GM19023 (cell line): ENCODE measurements around the gene FUBP3.

Experiments
- ATAC-seq: cut with Tn5 transposase; IDR thresholded peaks from one replicate; pipeline ENCODE4 v1.9.1; 2021; ENCODE audit warnings: mild to moderate bottlenecking, moderate library complexity; ENCODE audit not compliant: unreplicated experiment

The FUBP3 gene

DNA sequence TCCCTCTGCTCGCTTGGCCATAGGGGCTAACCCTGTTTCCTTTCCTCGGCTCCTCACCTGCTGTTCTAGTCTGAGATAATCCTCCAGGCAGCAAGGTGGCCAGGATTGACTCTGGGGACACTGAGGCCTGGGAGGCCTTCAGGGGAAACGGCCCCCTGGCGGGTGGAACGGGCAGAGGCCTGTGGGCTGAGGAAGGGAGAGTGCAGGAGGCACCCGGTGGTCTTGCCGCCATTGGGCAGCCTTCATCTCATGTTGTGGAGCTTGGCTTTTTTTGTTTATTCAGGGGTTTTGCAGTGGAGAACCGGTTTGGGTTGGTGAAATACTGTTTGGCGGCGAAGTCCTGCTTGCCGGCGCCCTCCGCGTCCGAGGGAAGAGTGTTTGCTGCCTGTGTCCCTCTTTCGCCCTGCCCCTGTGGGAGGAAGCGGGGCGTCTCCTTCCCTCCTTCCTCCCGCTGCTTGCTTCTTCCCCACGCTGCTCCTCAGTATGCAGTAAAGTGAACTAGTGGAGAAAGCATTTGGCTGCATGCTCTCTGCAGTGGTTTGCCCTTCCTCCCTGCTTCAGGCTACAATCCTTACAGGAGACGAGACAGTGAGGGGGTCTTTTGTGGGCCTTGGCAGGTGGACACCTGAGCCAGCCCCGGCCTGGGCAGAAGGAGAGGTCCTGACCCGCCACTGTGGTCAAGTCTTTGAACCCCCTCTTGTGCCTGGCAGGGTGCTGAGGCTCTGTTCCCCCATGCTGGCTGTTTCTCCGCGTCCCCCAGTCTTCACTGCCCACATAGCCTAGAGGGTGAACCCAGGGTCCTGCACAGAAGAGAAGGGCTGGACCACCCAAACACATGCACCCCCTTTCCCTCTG lies 54.2 kb downstream of the FUBP3 start:
- no peak for ATAC-seq

DNA sequence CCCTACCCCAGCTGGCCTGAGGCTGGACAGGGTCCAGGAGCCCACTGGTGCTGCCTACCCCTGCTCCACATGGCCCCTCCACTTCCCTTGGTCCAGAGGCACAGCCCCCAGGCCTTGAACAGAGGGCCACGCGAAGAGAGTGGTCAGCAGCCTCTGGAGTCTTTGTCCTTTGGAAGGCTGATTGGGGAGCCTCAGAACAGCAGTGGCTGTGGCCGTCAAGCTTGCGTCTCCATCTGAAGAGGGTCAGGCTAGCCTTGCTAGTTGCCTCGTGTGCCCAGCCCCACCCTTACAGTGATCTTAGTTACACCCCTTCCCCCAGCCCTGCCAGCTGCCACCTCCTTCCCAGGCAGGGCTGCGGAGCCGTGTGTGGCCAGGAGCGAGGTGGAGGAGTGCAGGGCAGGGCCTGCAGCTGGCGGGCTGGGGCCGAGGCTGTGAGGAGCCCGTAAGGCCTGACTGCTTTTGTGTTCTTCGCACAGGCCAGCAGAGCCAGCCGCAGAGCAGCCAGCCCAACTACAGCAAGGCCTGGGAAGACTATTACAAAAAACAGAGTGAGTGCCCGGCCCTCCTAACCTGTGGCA lies 54.9 kb downstream of the FUBP3 start:
- ATAC-seq = no peak

DNA sequence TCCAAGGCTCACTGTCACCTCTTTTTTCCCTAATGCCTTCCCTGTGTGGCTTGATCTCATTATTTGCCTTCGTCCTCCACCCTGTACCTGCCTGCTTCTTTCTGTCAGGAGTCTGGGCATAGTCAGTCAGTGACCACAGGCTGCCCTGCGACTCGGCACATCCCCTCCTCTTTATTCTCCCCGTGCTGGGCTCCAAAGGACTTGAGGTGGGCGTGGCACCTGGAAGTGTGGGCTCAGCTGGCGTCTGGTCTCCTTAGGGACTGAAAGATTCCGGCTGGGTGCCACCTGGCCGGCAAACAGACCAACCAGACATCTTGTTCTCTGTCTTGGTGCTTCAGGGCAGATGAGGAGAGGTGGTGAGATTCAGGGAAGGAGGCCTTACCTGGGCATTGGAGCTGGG lies 55.4 kb downstream of the FUBP3 start:
- ATAC-seq = no peak

DNA sequence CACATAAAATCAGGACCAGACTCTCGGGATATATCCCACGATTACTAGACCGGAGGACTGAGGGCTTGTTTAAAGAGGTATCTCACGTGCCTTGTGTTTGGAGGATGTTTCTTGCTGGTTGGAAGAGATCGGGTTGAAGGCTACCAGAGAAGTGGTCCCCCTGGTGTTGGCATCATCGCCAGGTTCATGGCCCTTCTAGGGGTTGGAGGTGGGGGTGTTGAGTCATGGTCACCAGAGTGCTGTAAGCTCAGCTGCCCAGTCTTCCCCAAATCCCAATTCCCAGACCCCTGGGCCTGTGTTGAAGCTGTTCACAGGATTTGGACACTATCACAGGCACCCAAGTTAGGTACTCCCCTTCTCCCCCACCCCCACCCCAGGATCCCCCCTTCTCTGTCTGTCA lies 55.9 kb downstream of the FUBP3 start:
- no peak for ATAC-seq

DNA sequence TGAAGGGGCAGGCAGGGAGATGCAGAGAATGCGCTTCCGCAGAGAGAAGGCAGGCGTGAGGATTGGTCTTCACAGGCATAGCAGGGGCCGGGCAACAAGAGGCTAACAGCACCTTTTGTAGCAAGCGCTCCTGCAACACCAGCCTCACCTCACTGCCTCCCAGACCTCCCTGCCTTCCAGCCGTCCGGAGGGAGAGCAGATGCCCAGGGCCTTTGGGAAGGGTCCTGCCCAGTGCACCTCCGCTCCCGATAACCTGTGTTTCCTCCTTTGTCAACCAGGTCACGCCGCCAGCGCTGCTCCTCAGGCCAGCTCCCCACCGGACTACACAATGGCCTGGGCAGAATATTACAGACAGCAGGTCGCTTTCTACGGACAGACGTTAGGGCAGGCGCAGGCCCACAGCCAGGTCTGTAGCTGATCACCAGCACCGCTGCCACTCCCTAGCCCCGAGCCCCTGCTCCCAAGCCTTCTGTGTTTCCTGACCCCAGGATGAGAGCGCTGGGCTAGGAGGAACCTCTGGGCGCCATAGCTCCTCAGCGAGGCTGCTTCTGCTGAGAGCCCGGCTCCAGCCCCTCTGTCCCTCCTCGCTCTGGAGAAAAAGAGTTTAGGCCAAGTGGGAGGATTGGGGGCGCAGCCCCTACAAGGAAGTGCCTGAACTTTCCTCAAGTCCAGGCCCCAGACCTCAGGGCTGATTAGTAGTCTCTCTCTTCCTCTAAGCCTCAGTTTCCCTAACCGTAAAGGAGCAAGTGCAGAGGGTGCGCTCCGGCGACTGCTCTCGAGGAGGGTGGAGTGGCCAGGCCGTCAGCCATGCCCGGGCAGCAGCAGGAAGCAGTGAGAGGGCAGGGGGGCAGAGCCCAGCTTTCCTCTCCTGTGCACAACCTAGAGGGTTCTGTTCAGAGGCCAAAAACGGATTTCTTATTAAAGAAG lies 56.6 kb downstream of the FUBP3 start:
- no peak for ATAC-seq

DNA sequence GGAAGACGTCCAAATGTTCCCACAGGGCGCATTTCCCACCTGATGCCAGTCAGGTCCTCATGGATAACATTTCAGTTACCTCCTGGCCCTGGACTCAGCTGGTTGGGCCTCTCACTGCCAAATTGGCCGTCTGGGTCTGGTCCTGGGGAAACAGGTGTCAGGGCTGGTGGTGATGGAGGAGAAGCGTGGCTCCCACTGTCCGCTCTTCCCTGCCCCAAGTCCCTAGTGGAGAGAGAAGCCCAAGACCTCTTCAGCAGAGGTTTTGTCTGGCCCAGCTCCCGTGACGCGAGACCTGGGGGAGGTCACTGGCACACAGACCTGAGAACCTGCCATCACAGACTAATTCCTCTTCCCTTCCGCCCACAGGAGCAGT lies 57.3 kb downstream of the FUBP3 start:
- no peak for ATAC-seq

DNA sequence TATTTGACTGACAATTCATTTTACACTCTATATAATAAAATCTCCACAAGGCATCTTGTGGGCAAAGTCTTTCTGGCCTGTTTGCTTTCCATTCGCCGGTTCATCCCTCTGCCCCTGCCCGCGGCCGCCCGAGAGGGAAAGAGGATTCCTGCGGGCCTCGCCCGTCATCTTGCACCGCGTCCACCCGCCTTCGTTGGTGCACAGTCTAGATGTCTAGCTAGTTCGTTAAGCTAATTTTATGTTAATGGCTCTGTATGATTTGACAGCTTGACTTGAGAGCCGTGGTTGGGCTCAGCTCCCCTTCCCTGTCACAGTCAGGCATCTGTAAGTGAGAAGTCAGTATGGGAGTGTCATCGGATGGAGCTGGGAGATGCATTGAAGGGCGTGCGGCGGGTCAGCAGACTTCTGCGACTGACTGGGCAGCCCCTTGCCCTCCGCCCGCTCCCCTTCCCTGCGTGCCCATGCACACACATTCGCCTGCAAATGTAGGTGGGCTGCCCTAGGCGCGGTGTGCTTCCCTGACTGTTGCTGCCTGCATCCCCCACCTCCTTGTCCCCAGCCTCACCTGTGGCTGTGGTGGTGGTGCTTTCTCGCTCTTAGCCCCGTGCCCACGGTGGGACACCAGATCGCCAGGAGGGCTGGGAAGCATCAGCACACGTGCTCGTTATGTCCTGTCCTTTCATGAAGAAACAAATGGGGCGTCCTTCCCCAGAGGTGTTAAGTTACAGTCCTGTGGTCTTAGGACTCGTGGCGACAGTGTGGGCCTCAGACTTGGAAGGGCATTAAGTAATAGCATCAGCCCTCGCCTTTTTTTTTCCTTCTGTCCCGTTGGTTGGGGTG lies 59.1 kb downstream of the FUBP3 start:
- no peak for ATAC-seq

DNA sequence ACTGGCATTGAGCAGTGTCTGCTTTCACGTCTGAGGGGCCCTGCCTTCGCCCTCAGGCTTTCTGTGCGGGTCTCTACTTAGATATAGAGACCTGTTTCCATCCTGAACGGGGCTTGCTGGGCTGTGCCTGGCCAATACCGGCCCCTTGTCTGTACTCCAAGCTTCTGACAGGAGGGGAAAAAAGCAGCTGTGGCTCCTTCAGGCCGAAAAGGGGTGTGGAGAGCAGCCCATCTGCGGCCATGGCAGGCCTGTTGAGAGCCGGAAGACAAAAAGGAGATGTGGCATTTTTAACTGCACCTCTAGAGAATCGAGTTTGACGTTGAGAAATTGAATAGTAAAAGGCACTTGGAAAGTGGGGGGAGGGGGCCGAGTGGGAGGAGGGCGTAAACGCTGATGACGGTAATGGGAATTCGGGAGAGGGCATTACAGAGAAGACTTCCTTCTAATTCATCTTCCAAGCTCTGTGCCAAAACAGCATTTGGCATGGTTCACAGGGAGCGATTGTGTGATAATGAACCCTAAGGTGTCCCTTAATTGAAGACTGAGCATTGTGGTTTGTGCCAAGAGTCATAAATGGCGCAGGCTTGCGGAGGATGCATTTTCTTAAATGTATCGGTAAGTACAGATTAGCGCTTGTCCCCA lies 59.9 kb downstream of the FUBP3 start:
- ATAC-seq = no peak

DNA sequence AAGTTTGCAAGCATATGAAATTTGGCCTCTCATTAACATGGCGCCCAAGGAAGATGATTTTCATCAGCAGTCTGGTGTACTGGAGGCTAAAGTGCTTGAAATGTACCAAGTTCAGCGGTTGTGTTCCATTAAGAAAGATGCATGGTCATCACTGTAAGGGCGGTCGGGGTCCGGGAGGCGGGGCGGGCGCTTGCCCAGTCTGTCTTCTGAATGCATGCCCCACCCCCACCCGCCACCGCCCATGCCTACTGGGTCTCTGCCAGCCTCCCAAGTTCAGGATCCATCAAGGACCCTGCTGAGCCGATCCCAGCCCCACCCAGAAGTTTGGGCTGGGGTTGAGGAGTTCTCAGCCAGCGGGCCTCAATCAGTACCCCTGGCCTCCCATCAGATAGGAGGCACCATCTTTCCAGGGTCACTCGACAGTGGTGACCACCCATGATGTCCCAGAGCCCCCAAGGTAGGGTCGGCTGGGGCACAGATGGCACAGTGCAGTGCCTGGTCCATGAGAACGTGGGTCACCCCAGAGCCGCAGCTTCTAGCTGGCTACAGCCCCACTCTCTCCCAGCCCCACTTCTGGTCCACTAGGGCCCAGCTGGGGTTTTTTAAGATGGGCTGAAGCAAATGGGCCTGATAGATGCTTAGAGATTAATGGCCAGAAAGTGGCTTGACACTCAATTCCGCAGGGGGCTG lies 60.6 kb downstream of the FUBP3 start:
- no peak for ATAC-seq

DNA sequence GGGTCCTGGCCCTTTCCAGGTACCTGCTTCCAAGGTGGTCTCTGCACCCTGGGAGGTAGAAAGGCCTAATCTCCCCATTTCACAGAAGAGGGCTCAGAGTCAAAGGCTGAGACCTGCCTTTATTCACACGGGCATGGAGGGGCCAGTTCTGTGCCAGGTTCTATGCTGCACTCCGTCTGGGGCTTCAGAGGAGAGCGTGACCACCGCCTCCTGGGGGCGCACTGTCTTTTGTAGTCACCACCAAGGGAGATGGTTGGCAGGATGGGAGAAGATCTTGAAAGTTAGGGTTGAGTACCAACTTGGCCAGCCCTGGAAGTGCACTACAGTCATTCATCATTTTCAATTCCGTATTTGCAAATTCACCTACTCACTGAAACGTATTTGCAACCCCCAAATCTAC lies 61.3 kb downstream of the FUBP3 start:
- no peak for ATAC-seq

DNA sequence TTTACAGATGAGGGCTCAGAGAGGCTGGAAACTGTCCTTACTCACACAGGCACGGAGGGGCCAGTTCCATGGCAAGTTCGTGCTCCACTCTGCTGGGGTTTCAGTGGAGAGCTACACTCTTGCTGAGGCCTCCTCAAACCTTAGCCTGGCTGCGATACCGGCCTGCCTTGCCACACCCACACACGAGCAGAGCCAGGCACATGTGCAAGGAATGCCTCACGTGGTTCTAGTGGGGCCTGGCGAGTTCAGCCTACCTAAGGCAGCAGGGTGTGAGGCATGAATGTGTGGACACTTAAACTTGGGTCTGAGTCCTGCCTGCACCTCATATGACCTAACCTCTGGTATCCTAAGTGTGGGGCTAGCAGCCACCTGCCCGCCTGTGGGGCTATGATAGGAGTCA lies 63.5 kb downstream of the FUBP3 start:
- ATAC-seq = no peak

DNA sequence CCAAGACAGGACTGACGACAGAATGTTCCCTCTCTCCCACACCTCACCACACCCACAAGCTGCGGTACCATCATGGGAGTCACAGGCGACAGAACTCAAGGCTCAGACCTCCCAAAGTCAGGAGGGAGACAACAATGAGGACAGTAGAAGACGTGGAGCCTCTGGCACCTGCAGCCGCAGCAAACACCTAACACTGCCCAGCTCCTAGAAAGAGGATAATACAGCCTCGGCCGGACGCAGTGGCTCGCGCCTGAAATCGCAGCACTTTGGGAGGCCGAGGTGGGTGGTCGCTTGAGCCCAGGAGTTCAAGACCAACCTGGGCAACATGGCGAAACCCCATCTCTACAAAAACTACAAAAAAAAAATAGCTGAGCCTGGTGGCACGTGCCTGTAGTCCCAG lies 71.8 kb downstream of the FUBP3 start:
- no peak for ATAC-seq

DNA sequence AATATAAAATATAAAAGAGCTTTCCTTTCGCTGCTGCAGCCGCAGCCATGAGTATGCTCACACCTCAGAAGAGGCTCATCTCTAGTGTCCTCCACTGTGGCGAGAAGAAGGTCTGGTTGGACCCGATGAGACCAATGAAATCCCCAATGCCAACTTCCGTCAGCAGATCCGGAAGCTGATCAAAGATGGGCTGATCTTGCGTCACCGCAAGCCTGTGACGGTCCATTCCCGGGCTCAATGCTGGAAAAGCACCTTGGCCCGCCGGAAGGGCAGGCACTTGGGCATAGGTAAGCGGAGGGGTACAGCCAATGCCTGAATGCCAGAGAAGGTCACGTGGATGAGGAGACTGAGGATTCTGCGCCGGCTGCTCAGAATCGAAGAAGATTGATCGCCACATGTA lies 72.4 kb downstream of the FUBP3 start:
- ATAC-seq = no peak

DNA sequence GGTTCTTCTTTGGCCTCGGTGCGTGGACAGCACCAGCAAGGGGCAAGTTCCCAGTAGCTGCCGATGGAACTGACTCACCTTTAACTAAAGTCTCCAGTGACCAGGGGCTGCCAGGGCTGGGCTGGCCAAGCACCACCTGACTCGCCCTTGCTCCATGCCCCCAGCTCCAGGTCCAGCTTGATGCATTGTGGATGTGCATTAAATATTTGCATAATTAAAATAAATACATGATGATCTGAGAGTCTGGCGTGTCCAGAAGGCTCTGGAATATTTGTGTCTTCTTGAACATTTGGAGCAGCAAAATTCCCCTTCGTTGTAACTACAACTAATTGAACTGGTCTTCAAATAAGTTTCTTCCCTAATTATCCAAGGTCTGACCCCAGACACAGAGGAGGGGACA lies 75.5 kb downstream of the FUBP3 start:
- no peak for ATAC-seq

DNA sequence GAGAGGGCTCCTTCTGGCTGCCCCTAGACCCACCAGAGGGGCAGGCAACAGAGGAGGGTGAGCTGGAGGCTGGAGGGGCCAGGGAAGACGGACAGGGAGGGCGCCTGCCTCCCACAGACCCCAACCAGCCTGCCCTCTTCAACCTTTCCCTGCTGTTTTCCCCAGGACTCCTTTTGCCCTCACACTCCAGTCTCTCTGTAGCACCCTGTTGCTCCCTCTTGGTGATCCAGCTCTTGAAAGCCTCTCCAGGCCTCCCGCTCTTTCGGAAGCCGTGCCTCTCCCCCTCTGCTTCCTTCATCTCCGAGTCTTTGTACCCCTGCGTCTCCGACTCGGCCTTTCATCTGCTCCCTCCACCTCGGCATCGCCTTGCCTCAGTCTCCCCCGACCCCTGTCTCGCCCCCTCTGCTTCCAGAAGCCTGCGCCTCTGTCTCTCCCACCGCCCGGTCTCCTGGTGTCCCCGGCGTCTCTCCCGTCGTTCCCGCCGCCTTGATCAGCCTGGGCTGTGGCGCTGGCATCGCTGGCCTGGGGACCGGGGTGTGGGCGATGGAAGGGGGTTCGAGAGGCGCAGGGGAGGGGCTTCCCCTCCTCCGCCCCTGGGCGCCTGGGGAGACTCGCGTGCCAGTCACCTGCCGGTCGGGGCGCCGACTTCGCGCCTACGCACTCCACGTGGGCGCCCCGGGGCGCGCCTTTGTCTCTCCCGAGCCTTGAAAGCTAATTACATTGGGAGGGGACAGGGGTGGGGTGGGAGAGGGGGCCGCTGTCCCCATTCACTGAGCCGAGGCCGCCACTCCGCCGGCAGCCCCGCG lies 79.7 kb downstream of the FUBP3 start:
- ATAC-seq = no peak

DNA sequence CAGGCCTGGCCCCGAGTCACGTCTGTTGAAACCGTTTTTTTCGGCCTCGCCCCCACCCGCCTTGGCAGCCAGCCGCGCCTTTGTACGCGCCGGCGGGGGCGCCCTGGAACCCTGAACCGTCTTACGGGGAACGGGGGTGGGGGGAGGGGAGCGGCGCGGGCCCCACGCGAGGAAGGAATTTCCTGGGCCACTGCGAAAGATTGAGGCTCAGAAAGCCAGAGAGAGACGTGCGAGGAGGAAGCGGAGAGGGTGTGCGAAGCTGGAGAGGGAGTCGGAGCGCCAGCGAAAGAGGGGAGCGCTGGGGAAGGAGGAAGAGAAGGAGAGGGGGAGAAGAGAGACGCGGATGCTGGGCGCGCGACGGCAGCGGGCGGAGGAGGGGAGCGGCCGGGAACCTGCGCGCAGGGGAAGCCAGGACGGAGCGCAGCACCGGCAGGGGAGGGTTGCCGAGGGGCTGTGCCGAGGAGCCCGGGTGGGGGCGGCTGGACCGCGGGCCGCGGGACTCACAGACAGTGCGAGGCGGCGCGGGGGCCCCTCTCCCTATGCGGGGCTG lies 80.4 kb downstream of the FUBP3 start:
- ATAC-seq = no peak

DNA sequence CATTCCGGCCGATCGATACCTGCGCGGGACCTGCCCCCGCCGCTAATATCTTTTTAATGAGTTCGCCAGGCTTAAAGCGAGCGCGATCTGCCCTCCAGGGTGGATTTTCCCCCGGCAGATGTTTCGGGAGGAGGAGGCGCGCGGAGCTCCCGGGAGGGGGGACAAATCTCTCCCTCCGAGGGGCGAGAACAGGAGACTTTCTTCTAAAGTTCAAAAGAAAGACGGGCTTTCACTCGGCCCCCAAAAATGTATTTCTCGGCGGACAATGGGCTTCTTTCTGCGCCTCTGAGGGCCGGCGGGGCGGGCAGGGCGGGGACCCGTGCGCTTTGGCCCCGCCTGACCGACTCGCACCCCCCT lies 80.9 kb downstream of the FUBP3 start:
- no peak for ATAC-seq

DNA sequence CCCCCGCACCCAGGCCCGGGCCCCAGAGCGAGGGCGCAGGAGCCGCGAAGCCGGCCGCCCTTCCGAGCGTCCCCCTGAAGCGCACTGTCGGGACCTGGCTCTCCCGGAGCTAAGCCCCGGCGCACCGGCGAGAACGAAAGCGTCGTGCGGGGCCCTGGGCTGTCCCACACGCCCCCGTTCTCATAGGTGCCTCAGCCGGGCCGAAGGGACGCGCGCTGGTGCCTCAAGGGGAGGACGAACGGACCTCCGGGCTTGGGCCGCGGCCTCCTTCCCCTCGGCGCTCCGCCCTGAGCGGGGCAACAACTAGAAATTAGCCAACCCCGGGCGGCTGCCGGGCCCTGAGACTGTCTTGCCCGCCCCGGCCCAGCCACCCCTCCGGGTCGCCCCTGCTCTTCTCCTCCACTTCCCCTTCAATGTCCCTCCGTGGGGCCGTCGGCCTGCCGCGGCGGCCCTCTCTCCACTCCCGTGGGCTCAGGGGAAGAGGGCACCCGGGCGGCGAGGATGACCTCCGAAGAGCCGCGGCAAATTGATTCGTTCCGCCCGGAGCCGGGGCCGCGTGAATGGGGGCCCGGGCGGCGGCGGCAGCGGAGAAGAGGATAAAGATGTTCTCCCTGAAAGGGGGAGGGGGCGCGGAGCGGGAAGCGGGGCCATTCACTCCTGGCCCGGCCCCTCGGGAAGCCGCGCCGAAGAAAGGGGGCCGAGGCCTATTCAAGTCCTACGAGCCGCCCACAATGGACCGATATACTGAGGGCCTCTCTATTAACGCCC lies 81.5 kb downstream of the FUBP3 start:
- no peak for ATAC-seq
